Heart left ventricle (tissue), 16 donors: Measurements from ENCODE around the gene RING1. TPM values are rescaled to one million over a fixed set of nuclear protein-coding genes. Genes with fewer than 3 reads are reported as not detected.

ENCODE experiments used
- ATAC-seq, 4 donors: fragments of 200-7000 bp; cut with Tn5 transposase; one replicate each; pipeline ENCODE4 v1.9.1; 2020 to 2022; ENCODE audit warnings: moderate library complexity in 4 of 4, mild to moderate bottlenecking in 3 of 4, moderate number of reproducible peaks in 1 of 4
- DNase-seq, 5 donors: peaks; one replicate each; pipeline ENCODE4 v3.0.0-alpha.2; 2020
- H3K27ac ChIP-seq, 12 donors: fragments of 200-600 bp; sonication (generic) in 4 of 12; one replicate each; pipeline versions ENCODE4 v1.5.0 to v1.8.0; 2016 to 2022; ENCODE audit warnings: mild to moderate bottlenecking in 2 of 12
- H3K27me3 ChIP-seq, 9 donors: fragments of 200-600 bp; sonication (generic) in 2 of 9; one replicate each; pipeline versions ENCODE4 v1.5.1 to v1.8.0; 2016 to 2022; ENCODE audit warnings: mild to moderate bottlenecking in 3 of 9
- H3K36me3 ChIP-seq, 9 donors: fragments of 200-600 bp; sonication (generic) in 2 of 9; one replicate each; pipeline versions ENCODE4 v1.5.0 to v1.8.0; 2018 to 2022; ENCODE audit warnings: mild to moderate bottlenecking in 2 of 9
- H3K4me1 ChIP-seq, 12 donors: fragments of 200-600 bp; sonication (generic) in 4 of 12; one replicate each; pipeline versions ENCODE4 v1.5.0 to v1.8.0; 2016 to 2022; ENCODE audit warnings: mild to moderate bottlenecking in 3 of 12
- H3K4me3 ChIP-seq, 12 donors: fragments of 200-600 bp; sonication (generic) in 4 of 12; one replicate each; pipeline versions ENCODE4 v1.5.0 to v1.8.0; 2017 to 2022; ENCODE audit warnings: mild to moderate bottlenecking in 9 of 12, moderate library complexity in 4 of 12
- H3K9me3 ChIP-seq, 12 donors: fragments of 200-600 bp; sonication (generic) in 4 of 12; one replicate each; pipeline versions ENCODE4 v1.5.0 to v1.8.0; 2016 to 2022; ENCODE audit warnings: mild to moderate bottlenecking in 1 of 12
- POLR2A ChIP-seq, 2 donors: fragments of 450-650 bp; IDR thresholded peaks; one replicate each; pipeline ENCODE4 v1.6.1; 2017; ENCODE audit warnings: antibody characterized with exemption in 2 of 2, mild to moderate bottlenecking in 2 of 2, moderate library complexity in 2 of 2
- WGBS, 4 donors: extraction: QIAGEN DNeasy Blood & Tissue Kit in 2 of 4; methylation state at CpG; one replicate each; pipeline versions ENCODE4 v1.1.5 to v1.1.7; 2013 to 2018; 5-methylcytosine and 5-hydroxymethylcytosine counted together
- intact Hi-C, 10 donors: fragments of 100-400 bp; cut with DNase I; formaldehyde crosslinking; loops; one replicate each; pipeline versions ENCODE4 v1.11.1 to v1.14.2; 2022
- polyA plus RNA-seq, 2 donors: library from polyadenylated mRNA; stranded (reverse); fragments of 200-250 nt; gene quantifications; one replicate each; pipeline ENCODE4 v1.2.3, GENCODE V29; 2013
- total RNA-seq, 9 donors: library from RNA; depleted of rRNA in 2 of 9; stranded (reverse); fragments of >200 nt in 2 of 9; fragmentation: NEBNext Ultra II Directional in 3 of 9; extraction: Animal tissue kit (Norgen Biotek cat#: 25700) in 3 of 9; gene quantifications; one replicate each; pipeline versions ENCODE4 v1.1.0 to v1.2.4, GENCODE V29; 2016 to 2023
- TF ChIP-seq, protein P1 (sequence below), 12 donors: fragments of 200-600 bp; sonication (generic) in 4 of 12; IDR thresholded peaks; one replicate each; pipeline versions ENCODE4 v1.5.0 to v1.8.0; 2018 to 2022; ENCODE audit warnings: antibody characterized with exemption in 12 of 12, mild to moderate bottlenecking in 5 of 12
- donor health status: ischemic (EF 13 %, LVEDD 7.1; RV severe dilation, severe dysfunction).
- donor health status: healthy with polysubstance abuse.
- donor health status: DM: no; HTN: yes; CAD: no.
- donor health status: DM: no; HTN: no; CAD: no.
- donor health status: ischemic (EF 25% LVEDD 6.9; RV normal size, moderate dysfunction).
- donor health status: ischemic (EF 25% LVEDD 5.7; RV mildly dilated, moderate dysfunction).
- donor health status: healthy.
- donor health status: DM: yes; HTN: yes; CAD: no.
- donor health status: ischemic (EF 35%, LVEDD 5.7; RV mildly dilated, moderate dysfunction).
- donor health status: nonischemic (EF 11% LVEDD 7.7; RV severe dilation, severe dysfunction).
- donor health status: DM: yes; HTN: yes; CAD: no.
- donor health status: PGD.
- donor health status: ischemic (EF 29% LVEDD 5.4; RV normal size, mild dysfunction).
- donor health status: nonischemic (EF 23%, LVEDD 6.1; RV moderate dilation, normal function).

The RING1 gene
- total and polyA plus RNA-seq, 11 donors = 8.4 to 36.9 (median 27.3) TPM

DNA sequence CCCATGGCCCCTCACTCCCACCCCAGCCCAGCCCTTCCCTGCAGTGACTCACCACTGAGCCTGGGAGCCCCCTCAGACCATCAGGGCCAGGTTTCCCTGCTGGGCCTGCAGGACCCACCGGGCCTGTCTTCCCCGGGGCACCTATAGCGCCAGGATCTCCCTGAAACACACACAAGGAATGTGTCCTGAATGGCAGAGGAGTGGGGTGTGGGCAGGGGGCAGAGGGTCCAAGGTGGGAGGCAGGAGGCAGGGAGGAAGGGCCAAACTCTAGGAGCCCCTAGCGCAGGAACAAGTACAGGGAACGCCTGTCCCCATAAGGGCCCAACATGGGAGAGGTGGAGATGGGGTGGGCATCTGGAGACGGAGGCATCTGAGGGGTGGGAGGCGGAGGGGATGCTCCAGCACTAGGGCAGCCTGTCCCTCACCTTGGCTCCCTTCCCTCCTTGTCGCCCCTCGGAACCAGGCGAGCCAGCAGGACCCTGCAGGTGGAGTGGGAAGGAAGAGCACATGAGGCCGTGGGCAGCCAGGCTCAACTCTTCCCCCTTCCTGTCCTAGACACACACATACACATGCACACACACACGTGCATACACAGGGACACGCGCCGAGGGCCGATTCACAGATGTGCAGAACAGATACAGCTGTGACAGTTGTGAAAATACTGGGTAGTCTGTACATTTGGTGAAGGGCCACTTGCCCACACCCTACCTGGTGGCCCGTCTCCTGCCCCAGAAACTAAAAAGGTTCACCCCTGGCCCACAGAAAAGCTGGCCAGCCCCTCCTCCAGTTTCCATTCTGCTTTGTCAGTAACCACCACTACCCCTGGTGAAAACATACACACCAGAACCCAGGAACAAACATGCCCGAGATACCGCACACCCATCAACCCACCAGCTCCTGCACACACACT lies 40.7 kb upstream of the RING1 start:
- Histone ChIP-seq H3K4me1 (peaks cover 0 to under 1% (median 0%) of the 10 kb centered on the region in 12 donors), H3K9me3 (no peaks in the 10 kb centered on the region), H3K4me3 (no peak overlapping the region), H3K27ac (no peak overlapping the region), H3K27me3 (no peaks in the 10 kb centered on the region), H3K36me3 (no peaks in the 10 kb centered on the region)
- ATAC-seq (no peak), DNase-seq (no peak)
- WGBS, 4 donors = 87 to 90% (median 88%) methylated on average over 19 of the region's 19 CpGs
- TF ChIP-seq POLR2A (IDR thresholded peaks at IDR 0.05) = no peak
- TF ChIP-seq, protein P1, sequence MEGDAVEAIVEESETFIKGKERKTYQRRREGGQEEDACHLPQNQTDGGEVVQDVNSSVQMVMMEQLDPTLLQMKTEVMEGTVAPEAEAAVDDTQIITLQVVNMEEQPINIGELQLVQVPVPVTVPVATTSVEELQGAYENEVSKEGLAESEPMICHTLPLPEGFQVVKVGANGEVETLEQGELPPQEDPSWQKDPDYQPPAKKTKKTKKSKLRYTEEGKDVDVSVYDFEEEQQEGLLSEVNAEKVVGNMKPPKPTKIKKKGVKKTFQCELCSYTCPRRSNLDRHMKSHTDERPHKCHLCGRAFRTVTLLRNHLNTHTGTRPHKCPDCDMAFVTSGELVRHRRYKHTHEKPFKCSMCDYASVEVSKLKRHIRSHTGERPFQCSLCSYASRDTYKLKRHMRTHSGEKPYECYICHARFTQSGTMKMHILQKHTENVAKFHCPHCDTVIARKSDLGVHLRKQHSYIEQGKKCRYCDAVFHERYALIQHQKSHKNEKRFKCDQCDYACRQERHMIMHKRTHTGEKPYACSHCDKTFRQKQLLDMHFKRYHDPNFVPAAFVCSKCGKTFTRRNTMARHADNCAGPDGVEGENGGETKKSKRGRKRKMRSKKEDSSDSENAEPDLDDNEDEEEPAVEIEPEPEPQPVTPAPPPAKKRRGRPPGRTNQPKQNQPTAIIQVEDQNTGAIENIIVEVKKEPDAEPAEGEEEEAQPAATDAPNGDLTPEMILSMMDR (IDR thresholded peaks at IDR 0.05) = no peak
- intact Hi-C loops = no loop called here

- Histone ChIP-seq H3K36me3 (no peaks in the 10 kb centered on the region), H3K27ac (no peak overlapping the region), H3K4me3 (no peak overlapping the region), H3K4me1 (no peaks in the 10 kb centered on the region), H3K9me3 (no peaks in the 10 kb centered on the region), H3K27me3 (no peaks in the 10 kb centered on the region)
- DNase-seq (no peak), ATAC-seq (no peak)
- TF ChIP-seq, protein P1 (IDR thresholded peaks at IDR 0.05) = no peak
- TF ChIP-seq POLR2A (IDR thresholded peaks at IDR 0.05) = no peak
- 71 to 92% (median 85%) methylated on average over 6 of the region's 6 CpGs for WGBS, 4 donors
- intact Hi-C loops = no loop called here
Measured at GRCh38 chr6:33168284-33168601, 40.1 kb upstream of the RING1 start.

DNA sequence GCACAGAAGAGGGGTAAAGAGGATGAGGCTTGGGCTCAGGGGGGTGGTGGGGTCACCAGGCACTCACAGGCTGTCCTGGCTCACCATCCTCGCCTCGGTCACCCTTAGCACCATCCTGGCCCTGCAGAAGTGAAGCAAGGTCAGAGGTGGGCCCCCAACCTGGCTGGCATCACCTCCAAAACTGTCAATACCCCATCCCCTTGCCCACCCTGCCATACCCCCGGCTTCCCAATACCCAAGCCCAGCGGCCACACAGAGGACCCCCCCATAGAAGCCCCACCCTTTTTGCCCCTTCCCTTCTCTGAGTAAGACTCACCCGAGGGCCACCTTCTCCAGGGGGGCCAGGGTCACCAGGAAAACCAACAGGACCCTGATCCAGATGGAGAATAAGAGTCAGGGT lies 39.7 kb upstream of the RING1 start:
- Histone ChIP-seq H3K36me3 (no peaks in the 10 kb centered on the region), H3K4me1 (no peaks in the 10 kb centered on the region), H3K27ac (no peak overlapping the region), H3K27me3 (no peaks in the 10 kb centered on the region), H3K9me3 (no peaks in the 10 kb centered on the region), H3K4me3 (no peak overlapping the region)
- intact Hi-C loops = no loop called here
- whole genome bisulfite sequencing, 4 donors = 69 to 83% (median 73%) methylated on average over 5 of the region's 5 CpGs
- TF ChIP-seq POLR2A (IDR thresholded peaks at IDR 0.05) = no peak
- TF ChIP-seq, protein P1 (IDR thresholded peaks at IDR 0.05) = no peak
- ATAC-seq (no peak), DNase-seq (no peak)

- DNase-seq (no peak), ATAC-seq (no peak)
- intact Hi-C loops = no loop called here
- Histone ChIP-seq H3K4me1 (no peaks in the 10 kb centered on the region), H3K27me3 (no peaks in the 10 kb centered on the region), H3K9me3 (no peaks in the 10 kb centered on the region), H3K4me3 (no peak overlapping the region), H3K36me3 (no peaks in the 10 kb centered on the region), H3K27ac (no peak overlapping the region)
- no peak for TF ChIP-seq POLR2A (IDR thresholded peaks at IDR 0.05)
- TF ChIP-seq, protein P1 (IDR thresholded peaks at IDR 0.05) = no peak
- WGBS, 4 donors = 90 to 97% (median 97%) methylated on average over 7 to 10 of the region's 10 CpGs
Measured at GRCh38 chr6:33169291-33170175, 38.8 kb upstream of the RING1 start.
